NOMO-1 (cell line): Measurements from ENCODE around the gene CBX8.

ENCODE experiments used
- DNase-seq, 2 experiments: peaks; one replicate each; lab custom pipeline; 2025; ENCODE audit not compliant: unreplicated experiment in 2 of 2; lab: John Stamatoyannopoulos, UW

Gene CBX8

DNA sequence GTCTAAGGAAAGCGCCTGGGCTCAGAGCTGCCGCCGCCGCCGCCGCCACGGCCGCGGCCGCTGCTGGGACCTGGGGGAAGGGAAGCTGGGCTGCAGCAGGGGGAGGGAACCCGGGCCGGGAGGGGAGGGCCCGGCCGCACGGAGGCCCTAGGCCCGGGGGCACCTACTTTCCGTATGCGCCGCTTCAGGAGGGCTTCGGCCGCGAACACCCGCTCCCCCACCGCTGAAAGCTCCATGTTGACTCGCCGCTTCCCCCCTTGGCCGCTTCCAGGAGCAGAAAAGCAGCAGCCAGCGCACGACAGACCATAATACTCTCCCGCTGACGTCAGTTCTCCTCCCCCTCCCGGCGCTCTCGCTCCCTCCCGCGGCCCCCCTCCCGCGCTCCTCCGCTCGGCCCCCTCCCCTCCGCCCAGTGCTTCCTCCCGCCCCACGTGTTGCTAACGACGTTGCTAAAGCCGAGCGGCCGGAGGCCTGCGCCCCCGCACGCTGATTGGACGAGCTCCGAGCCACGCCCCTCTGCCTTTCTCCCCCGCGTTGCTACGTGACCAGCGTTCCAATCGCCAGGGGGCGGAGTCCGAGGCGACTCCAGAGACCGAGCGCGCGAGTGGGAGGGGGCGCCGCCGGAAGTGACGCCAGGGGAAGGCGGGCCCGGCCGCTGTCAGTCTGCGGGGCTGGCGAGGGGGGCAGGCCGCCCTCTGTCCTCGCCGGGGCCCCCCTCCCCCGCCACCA is at the start of gene CBX8:
Gene CBX8, minus strand, starts transcription at position 315 of the 729 bp plus-strand sequence. Its CDS starts 79 bp downstream, at position 236.
- peak; percentile 99 for DNase-seq

DNA sequence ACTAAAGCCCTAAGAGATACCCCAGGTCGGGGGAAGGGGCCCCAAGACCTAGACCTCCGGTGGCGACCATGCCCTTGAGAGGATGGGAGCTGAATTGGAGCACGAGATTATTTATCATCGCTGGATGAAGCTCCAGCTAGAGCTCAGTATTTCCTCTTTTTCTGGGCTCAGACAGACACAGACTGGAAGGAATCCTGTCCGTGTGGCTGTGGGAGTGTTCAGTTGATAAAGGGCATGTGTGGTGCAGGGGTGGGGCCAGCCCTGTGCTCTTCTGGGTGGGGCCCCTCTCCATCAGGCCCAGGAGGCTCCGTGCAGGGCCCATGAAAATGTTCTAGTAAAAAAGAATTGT is 48.7 kb upstream of the CBX8 start:
- DNase-seq = peak; percentile 28 to 55

DNA sequence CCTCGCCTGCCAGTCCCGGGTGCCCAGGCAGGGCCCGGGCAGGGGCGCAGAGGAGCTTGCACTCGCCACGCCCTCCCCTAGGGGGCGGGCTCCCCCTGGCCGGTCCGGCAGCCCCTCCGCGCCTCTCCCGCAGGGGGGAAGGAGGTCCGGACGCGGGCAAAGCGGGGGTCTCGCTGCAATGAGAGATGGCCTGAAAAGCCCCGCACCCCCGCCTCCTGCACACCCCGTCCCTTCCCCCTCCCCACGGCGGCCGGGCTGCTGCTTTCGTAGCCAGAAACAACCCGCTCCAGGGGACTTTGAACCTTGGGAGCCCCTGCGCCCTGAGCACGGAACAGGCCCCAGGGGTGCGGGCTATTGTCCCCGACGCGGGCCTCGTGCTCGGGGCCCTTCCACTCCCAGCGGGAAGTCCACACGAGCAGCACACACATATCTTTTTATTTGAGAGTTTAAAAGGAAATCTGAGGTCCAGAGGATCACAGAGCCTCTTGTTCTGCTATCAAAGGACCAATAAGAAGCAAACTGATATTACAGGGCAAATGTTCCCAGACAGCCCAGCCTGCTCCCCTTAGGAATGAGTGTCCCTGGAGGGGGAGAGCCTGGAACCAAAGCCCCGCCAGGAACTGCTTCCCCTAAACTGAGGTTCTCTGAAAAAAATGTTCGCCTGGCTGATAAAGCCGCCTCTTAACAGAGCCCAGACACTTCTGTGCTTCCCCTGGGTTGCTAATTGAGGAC is 48.2 kb upstream of the CBX8 start:
- DNase-seq = no peak

DNA sequence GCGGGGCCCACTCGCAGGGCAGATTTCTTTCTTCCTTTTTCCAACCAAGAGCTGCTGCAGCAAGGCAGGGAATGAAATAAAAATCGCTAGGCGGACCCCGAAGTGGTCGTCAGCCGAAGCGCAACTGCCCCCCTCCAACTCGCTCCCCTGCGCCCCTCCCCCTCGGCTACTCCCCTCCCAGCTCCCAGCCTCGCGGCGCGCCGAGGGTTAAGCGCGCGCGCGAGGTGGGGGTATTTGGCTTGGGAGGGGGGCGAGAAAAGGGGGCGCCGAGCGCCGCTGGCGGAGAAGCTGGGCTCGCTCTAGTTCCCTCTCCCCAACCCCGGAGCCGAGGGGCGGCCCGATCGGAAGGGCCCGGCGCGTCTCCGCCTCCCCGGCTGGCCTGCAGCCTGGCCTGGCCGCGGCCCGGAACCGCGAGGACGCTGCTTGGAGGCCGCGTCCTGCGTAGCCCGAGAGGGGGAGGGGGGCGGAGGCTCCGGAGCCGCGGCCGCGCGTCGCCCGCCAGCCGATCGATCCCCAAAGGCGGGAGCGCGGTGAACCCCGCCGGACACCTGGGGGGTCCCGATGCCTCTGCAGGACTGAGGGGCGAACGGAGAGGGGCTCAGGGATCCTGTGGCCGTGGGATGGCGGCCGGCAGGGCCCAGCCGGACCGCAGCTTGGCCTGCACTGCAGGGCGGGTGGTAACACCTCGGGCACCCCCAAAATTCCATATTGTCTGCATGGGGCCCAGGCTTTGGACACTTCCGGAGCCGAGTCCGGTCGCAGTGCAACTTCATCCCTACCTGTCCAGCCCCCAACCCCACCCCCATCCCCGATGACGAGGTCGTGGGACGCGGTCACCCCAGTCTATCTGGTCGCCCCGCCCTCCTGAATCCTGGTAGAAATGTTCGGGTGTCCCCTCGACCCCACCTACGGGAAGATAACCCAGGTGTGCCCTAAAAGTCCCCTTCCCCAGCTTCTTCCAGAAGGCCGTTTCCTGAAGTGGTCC is 47.2 kb upstream of the CBX8 start:
- DNase-seq = no peak

DNA sequence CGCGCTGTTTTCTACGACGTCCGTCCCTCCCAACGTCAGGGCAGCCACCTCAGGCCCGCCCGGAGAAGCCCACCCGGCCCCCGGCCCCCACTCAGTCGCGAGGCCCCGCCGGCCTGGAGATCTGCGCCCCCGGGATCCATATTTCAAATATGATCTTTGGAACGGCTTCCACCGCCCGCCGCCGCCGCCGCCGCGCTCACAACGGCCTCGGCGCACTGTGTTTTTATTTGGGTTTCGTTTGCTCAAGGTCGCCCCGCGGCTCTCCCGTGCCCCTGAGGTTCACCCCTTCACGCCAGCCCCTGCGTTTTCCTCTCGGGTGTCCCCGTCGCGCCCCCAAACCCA is 46.6 kb upstream of the CBX8 start:
- no peak for DNase-seq

DNA sequence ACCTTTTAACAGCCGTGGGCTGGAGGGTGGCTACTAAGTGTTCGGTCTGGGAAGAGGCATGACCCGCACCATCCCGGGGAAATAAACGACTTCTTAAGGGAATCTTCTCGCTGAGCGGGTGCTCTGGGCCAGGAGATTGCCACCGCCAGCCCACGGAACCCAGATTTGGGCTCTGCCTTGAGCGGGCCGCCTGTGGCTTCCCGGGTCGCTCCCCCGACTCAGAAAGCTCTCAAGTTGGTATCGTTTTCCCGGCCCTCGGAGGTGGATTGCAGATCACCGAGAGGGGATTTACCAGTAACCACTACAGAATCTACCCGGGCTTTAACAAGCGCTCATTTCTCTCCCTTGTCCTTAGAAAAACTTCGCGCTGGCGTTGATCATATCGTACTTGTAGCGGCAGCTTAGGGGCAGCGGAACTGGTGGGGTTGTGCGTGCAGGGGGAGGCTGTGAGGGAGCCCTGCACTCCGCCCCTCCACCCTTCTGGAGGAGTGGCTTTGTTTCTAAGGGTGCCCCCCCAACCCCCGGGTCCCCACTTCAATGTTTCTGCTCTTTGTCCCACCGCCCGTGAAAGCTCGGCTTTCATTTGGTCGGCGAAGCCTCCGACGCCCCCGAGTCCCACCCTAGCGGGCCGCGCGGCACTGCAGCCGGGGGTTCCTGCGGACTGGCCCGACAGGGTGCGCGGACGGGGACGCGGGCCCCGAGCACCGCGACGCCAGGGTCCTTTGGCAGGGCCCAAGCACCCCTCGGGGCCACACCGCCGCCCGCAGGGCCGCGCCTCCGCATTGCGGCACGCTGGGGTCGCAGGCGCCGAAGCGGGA is 46.0 kb upstream of the CBX8 start:
- DNase-seq = no peak

DNA sequence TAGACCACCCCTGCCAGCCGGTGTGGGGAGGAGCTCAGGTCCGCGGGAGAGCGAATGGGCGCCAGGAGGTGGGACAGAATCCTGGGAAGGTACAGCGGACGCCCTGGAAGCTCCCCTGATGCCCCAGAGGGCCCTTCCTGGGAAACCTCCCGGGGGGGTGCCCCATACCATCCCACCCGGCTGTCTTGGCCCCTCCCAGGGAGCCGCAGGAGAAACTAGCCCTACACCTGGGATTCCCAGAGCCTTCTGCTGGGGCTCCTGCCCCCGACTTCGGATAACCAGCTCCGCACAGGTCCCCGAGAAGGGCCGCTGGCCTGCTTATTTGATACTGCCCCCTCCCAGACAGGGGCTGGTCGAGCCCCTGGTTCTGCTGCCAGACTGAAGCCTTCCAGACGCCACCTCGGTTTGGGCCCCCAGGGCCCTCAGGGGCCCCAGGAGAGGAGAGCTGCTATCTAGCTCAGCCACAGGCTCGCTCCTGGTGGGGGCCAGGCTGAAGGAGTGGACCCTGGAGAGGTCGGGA is 45.3 kb upstream of the CBX8 start:
- no peak for DNase-seq

DNA sequence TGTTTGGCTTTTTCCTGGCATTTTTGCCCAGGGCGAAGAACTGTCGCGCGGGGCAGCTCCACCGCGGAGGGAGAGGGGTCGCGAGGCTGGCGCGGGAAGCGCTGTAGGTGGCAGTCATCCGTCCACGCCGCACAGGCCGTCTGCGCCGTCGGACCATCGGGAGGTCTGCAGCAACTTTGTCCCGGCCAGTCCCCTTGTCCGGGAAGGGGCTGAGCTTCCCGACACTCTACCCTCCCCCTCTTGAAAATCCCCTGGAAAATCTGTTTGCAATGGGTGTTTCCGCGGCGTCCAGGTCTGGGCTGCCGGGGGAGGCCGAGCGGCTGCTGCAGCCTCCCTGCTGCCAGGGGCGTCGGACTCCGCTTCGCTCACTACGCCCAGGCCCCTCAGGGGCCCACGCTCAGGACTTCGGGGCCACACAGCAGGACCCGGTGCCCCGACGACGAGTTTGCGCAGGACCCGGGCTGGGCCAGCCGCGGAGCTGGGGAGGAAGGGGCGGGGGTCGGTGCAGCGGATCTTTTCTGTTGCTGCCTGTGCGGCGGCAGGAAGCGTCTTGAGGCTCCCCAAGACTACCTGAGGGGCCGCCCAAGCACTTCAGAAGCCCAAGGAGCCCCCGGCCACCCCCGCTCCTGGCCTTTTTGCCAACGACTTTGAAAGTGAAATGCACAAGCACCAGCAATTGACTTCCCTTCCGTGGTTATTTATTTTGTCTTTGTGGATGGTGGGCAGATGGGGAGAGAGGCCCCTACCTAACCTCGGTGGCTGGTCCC is 44.7 kb upstream of the CBX8 start:
- no peak for DNase-seq

DNA sequence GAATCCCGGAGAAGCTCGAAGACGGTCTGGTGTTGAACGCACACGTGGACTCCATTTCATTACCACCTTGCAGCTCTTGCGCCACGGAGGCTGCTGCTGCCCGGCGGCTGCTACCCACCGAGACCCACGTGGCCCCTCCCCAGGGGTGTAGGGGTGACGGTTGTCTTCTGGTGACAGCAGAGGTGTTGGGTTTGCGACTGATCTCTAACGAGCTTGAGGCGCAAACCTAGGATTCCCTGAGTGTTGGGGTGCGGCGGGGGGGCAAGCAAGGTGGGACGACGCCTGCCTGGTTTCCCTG is 44.1 kb upstream of the CBX8 start:
- DNase-seq = no peak

DNA sequence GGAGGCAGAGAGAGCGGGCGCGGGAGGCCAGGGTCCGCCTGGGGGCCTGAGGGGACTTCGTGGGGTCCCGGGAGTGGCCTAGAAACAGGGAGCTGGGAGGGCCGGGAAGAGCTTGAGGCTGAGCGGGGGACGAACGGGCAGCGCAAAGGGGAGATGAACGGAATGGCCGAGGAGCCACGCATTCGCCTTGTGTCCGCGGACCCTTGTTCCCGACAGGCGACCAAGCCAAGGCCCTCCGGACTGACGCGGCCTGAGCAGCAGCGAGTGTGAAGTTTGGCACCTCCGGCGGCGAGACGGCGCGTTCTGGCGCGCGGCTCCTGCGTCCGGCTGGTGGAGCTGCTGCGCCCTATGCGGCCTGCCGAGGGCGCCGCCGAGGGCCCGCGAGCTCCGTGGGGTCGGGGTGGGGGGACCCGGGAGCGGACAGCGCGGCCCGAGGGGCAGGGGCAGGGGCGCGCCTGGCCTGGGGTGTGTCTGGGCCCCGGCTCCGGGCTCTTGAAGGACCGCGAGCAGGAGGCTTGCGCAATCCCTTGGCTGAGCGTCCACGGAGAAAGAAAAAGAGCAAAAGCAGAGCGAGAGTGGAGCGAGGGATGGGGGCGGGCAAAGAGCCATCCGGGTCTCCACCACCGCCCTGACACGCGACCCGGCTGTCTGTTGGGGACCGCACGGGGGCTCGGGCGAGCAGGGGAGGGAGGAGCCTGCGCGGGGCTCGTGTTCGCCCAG is 43.6 kb upstream of the CBX8 start:
- DNase-seq = peak in 1 of 2 experiments; percentile 34

DNA sequence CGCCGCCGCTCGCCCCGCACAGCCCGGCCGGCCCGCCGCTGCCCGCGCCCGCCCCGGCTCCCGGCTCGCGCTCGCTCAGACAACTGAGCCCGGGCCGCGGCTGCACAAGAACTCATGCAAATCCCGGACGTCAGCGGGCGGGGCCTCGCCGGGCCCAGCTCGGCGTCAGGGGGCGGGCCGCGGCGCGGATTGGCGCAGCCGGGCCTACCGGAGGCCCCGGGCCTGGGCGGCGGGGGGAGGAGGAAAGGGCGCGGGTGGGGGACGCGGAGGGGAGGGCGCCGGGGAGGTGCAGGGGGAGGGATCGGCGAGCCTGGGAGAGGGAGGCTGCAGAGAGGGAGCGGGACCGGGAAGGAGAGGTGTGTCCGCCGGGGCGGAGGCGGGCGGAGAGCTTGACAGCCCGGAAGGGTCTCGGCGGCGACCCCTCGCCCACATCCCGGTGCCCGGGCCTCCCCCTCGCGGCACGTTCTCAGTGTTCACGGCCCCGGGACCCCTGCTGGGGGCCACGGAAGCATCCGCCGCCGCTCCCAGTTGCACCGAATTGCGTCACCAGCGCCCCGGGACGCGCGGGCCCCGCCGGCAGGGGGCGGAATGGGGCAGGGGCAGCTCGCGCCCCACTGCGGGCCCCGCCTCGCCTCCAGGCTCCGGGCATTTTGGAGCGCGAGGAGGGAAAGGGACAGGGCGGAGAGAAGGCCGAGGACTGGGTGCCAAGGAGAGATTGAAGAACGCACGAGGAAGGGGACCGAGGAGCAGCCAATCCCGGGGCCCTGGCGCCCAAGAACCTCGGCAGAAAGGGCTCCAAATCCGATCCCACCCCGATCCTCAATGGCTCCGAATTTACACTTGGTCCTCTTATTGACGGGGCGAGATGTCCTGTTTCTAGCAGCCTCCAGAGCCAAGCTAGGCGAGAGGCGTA is 42.7 kb upstream of the CBX8 start, which contains the start of gene CBX4:
Gene CBX4, minus strand, starts transcription at position 85 of the 913 bp plus-strand sequence. CDS start 189 bp downstream, outside the sequence.
- peak; percentile 85 to 97 for DNase-seq

DNA sequence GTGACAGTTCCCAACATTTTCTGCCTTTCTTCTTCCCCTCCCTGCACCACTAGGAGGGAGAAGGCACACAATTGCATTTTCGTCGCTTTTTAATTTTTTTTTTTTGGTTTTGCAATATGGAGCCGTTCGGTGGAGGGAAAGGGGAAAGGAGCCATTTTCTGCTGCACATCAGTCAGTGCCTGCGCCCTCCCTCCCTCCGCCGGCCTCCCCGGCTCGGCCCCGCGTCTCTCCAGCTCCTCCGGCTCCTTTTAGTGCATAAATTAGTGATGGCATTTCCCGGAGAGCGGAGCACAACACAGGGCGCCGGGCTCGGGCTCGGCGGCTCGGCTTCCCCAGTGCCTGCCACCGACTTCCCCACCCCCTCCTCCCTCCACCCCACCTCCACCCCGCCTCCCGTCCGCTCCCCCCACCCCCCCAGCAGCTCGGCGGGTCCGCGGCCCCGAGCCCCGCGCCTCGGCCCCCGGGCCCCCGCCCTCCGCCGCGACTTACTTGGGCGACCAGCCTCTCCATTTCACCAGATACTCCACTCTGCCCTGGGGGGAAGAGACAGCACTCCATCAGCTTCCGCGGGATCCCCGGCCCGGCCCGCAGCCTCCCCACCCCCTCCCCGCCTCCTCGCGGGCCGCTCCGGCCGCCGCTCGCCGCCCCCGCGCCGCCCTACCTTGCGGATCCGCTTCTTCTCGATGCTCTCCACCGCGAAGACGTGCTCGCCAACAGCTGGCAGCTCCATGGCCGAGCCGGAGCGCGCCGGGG is 41.8 kb upstream of the CBX8 start:
- DNase-seq = peak; percentile 45 to 50

DNA sequence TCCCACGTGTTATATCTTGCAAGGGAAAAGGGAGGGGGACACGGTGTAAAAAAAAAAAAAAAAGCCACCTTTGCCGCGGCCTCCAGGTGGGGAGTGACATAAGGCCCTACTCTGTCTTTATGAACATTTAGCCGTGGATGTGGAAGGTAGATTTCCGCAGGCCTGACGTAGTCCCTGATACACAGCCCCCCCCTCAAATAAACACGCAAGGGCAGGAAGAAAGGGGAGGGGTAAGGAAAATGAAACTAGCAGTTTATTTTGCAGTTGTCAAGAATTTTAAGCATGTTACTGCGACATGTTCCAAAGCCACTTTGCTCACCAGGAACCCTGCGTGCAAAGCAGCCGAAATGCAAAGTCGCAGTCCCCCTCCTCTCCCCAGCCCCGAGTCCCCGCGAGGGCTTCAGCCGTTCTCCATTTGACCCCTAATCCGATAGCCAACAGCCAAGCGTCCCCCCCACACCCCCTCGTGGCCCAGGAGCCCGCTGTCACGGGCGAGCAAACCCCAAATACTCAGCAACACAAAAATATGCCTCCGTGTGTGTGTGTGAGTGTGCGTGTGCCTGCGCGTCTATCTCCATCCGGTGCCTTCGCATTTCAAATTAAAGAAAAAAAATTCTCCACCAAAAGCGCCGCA is 41.1 kb upstream of the CBX8 start:
- no peak for DNase-seq

DNA sequence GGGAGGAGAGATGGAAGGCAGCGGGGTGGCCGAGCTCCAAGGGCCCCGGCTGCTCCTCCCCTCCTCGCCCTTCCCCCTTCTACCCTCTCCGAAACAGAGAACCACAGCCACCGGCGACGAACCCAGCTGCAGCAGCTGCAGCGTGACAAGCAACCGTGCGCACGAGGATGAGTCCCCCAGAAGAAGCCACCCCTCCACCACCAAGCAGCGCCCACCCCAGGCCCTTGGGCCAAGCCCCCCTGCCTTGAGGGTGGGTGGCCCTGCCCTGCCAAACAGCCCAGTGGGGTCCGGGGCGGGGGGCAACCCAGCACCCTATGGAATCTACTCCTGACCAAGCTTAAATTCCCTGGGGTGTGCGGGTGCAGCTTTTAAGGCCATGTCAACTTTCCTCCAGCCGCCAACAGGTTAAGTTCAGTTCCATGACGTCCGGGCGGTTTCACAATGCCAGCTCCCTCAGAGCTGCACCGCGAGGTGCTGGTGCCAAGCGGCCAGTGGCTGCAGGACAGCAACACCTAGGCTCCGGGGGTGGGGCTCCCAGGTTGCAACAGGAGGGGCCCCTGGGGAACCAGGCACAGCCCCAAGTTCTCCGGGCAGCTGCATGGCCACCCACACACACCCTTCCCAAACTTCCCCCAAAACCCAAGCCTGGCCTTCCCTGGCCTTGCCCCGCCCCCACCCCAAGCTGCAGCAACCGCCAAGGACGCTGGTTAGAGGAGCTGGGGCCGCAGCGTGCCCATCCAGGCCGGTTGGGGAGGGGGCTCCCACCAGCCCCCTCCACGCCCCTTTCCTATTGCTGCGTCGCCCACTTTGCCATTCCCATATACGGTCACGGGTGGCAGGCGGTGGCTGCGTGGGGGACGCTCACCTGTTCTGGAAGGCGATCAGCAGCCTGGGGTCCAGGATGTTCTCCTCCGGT is 40.4 kb upstream of the CBX8 start:
- peak; percentile 78 to 85 for DNase-seq

DNA sequence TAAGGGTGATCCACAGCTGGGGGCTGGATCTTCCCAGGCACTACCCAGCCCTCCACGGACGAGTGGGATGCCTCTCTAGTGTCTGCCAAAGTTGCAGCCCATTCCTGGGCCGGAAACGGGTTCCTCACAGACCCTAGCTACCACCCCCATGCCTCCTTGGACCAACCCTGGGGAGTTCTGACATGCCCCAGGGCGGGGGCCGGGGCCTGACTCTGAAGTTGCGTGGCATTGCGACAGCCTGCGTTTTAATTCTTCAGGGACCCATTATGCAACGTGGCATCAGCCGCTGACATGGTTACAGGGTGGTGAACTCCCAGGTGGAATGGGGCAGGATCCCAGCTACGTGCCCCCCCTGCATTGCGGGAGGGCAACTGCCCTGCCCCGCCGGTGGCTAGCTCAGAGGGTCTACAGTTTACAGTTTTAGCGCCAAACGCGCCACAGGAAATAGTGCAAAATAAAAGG is 39.7 kb upstream of the CBX8 start:
- DNase-seq = peak; percentile 78 to 85
